Caco-2 (cell line): ENCODE data around the gene RAC3. TPM values are rescaled to one million over a fixed set of nuclear protein-coding genes. Genes with fewer than 3 reads are reported as not detected.

Source experiments
- BruUV-seq: library from RNA; stranded (reverse); fragments of 400-500 nt; replicated peaks from 2 replicates; lab custom pipeline; 2021; lab: Mats Ljungman, UMichigan
- CTCF ChIA-PET: fragments of 300-600 bp; sonication (Branson Sonifier 250); formaldehyde crosslinking; loops from one replicate; lab custom pipeline; 2022; ENCODE audit warnings: antibody characterized with exemption; lab: Charles Lee
- POLR2A ChIA-PET: fragments of 300-600 bp; sonication (Branson Sonifier 250); formaldehyde crosslinking; loops from one replicate; lab custom pipeline; 2022; ENCODE audit warnings: antibody characterized with exemption; lab: Charles Lee
- DNase-seq, 2 experiments: peaks; one replicate each; pipeline versions ENCODE4 v3.0.0 to v3.0.0-alpha.2; 2020 to 2022
- H3K27me3 ChIP-seq: replicated peaks from 2 replicates; pipeline ENCODE4 v1.6.0; 2011; ENCODE audit warnings: low read length; ENCODE audit not compliant: control insufficient read depth, insufficient read depth
- H3K36me3 ChIP-seq: 2 replicates; pipeline ENCODE4 v1.5.1; 2011; ENCODE audit warnings: low read length; ENCODE audit not compliant: control insufficient read depth, insufficient read depth
- H3K4me1 ChIP-seq: fragments of 250-450 bp; sonication (Bioruptor Pico); 2 replicates; pipeline ENCODE4 v1.5.1; 2020; ENCODE audit warnings: mild to moderate bottlenecking
- H3K4me3 ChIP-seq: 2 replicates; pipeline ENCODE4 v1.5.1; 2011; ENCODE audit warnings: low read depth, mild to moderate bottlenecking, control low read depth, low read length
- H3K9me3 ChIP-seq: fragments of 250-450 bp; sonication (Bioruptor Pico); 2 replicates; pipeline ENCODE4 v1.5.1; 2020; ENCODE audit warnings: mild to moderate bottlenecking, moderate library complexity
- H3K27ac Mint-ChIP-seq: one replicate; pipeline ENCODE4 v1.8.0; 2022; ENCODE audit warnings: mixed read lengths; ENCODE audit not compliant: unreplicated experiment
- H3K27me3 Mint-ChIP-seq: one replicate; pipeline ENCODE4 v1.8.0; 2022; ENCODE audit warnings: mixed read lengths; ENCODE audit not compliant: insufficient read depth, unreplicated experiment
- H3K36me3 Mint-ChIP-seq: one replicate; pipeline ENCODE4 v1.8.0; 2022; ENCODE audit warnings: mild to moderate bottlenecking, mixed read lengths; ENCODE audit not compliant: insufficient read depth, unreplicated experiment
- H3K4me1 Mint-ChIP-seq: one replicate; pipeline ENCODE4 v1.8.0; 2022; ENCODE audit warnings: low read depth, mixed read lengths; ENCODE audit not compliant: unreplicated experiment
- H3K4me3 Mint-ChIP-seq: one replicate; pipeline ENCODE4 v1.8.0; 2022; ENCODE audit warnings: mild to moderate bottlenecking, moderate library complexity, mixed read lengths; ENCODE audit not compliant: unreplicated experiment
- H3K9me3 Mint-ChIP-seq: one replicate; pipeline ENCODE4 v1.8.0; 2022; ENCODE audit warnings: mixed read lengths; ENCODE audit not compliant: unreplicated experiment
- intact Hi-C: fragments of 100-400 bp; cut with micrococcal nuclease; formaldehyde crosslinking; loops from one replicate; pipeline ENCODE4 v1.10.0; 2022; ENCODE audit not compliant: unreplicated experiment
- total RNA-seq: library from RNA; stranded (reverse); gene quantifications from 2 replicates; pipeline ENCODE4 v1.2.3, GENCODE V29; 2022
- TF ChIP-seq, protein P1 (sequence below), 2 experiments: fragments of 200-600 bp in 1 of 2; IDR thresholded peaks; 1 replicate in 1 of 2; 2 replicates in 1 of 2; pipeline versions ENCODE4 v1.5.1 to v1.8.0; 2011 to 2022; ENCODE audit warnings: antibody characterized with exemption in 1 of 2, control low read depth in 1 of 2, inconsistent platforms in 1 of 2, low read depth in 1 of 2, low read length in 1 of 2, mild to moderate bottlenecking in 1 of 2, moderate library complexity in 1 of 2; ENCODE audit not compliant: insufficient read depth in 1 of 2, severe bottlenecking in 1 of 2, unreplicated experiment in 1 of 2

Gene RAC3
- total RNA-seq, 1 experiment from 2014 or later = 94.5 TPM

DNA sequence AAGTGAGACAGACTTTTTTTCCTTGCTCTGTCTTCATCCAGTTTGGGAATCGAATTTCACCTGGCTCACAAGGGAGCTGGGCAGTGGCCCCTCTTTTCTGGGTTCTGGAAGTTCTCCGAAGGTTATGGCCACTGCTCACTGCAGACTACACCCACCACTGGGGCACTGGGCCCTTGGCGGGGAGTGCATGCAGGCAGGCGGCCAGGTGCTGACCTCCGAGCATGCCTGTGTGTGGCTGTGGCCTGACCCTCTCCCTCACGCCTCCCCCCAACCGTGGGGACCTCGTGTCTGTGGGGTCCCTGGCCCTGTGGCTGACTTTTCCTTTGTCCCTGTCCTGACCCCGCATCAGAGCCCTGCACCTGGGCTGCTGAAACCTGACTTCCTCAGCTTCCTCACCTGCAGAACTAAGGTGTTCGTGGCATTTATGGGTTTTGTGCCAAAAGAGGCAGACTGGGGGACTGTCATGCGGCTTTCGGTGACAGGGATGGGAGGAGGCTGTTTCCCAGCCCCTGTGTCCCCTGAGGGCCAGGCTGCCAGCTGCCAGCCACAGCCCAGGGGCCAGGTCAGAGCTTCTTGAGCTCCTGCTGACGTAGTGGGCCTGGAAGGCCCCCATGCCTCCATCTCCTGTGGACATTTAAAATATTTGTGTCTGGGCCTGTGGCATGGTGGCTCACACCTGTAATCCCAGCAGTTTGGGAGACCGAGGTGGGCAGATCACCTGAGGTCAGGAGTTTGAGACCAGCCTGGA is 32.6 kb upstream of the RAC3 start:
- Mint-ChIP-seq H3K36me3 (peaks cover 9% of the 10 kb centered on the region), H3K4me1 (no peaks in the 10 kb centered on the region), H3K4me3 (no peak overlapping the region), H3K27me3 (no peaks in the 10 kb centered on the region), H3K27ac (no peak overlapping the region), H3K9me3 (no peaks in the 10 kb centered on the region)
- H3K36me3 ChIP-seq = no peaks in the 10 kb centered on the region; the same call in 1 of the 2 replicates
- no TSS peak for BruUV-seq
- intact Hi-C loops = no loop called here
- POLR2A ChIA-PET = no interaction called here
- H3K27me3 ChIP-seq = no peaks in the 10 kb centered on the region
- H3K4me3 ChIP-seq = no peak overlapping the region
- TF ChIP-seq, protein P1, sequence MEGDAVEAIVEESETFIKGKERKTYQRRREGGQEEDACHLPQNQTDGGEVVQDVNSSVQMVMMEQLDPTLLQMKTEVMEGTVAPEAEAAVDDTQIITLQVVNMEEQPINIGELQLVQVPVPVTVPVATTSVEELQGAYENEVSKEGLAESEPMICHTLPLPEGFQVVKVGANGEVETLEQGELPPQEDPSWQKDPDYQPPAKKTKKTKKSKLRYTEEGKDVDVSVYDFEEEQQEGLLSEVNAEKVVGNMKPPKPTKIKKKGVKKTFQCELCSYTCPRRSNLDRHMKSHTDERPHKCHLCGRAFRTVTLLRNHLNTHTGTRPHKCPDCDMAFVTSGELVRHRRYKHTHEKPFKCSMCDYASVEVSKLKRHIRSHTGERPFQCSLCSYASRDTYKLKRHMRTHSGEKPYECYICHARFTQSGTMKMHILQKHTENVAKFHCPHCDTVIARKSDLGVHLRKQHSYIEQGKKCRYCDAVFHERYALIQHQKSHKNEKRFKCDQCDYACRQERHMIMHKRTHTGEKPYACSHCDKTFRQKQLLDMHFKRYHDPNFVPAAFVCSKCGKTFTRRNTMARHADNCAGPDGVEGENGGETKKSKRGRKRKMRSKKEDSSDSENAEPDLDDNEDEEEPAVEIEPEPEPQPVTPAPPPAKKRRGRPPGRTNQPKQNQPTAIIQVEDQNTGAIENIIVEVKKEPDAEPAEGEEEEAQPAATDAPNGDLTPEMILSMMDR (IDR thresholded peaks at IDR 0.05; ENCODE audit: insufficient read depth in 1 of 2, low read depth in 1 of 2, low read length in 1 of 2, severe bottlenecking in 1 of 2, unreplicated experiment in 1 of 2) = no peak
- DNase-seq = no peak
- peaks cover 15% of the 10 kb centered on the region for H3K4me1 ChIP-seq
- H3K9me3 ChIP-seq = no peaks in the 10 kb centered on the region
- CTCF ChIA-PET = no interaction called here

DNA sequence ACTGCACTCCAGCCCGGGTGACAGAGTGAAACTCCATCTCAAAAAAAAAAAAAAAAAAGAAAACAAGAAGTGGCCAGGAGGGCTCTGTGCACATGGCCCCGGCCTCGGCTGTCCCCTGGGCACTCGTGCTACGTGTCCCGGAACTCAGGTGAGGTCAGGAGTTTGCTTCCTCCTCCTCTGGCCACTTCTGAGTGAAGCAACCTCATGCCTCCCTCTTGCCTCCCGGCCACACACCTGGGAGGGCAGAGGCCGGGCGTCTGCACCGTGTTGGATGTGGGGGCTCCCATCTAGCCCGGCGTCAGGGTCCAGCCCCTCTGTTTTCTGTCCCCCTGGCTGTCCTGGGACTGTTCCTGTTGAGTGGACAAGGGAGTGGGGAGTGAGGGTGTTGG is 31.9 kb upstream of the RAC3 start:
- Histone ChIP-seq H3K4me1 (peaks cover 19% of the 10 kb centered on the region), H3K4me3 (no peak overlapping the region)
- CTCF ChIA-PET = no interaction called here

GRCh38 chr17:81999976-82000802 is 31.3 kb upstream of the RAC3 start:
- CTCF ChIA-PET = no interaction called here
- H3K36me3 Mint-ChIP-seq = peaks cover 12% of the 10 kb centered on the region
- H3K27ac Mint-ChIP-seq = peak overlapping the region; percentile 70
- Histone ChIP-seq H3K36me3 (no peaks in the 10 kb centered on the region; the same call in 1 of the 2 replicates), H3K9me3 (no peaks in the 10 kb centered on the region), H3K4me3 (no peak overlapping the region), H3K27me3 (no peaks in the 10 kb centered on the region), H3K4me1 (peaks cover 19% of the 10 kb centered on the region)
- intact Hi-C loops = no loop called here
- no peaks in the 10 kb centered on the region for H3K9me3 Mint-ChIP-seq
- POLR2A ChIA-PET = no interaction called here
- no peaks in the 10 kb centered on the region for H3K27me3 Mint-ChIP-seq
- TF ChIP-seq, protein P1 (IDR thresholded peaks at IDR 0.05; ENCODE audit: insufficient read depth in 1 of 2, low read depth in 1 of 2, low read length in 1 of 2, severe bottlenecking in 1 of 2, unreplicated experiment in 1 of 2) = no peak
- H3K4me1 Mint-ChIP-seq = no peaks in the 10 kb centered on the region
- no TSS peak for BruUV-seq
- DNase-seq = no peak
- no peak overlapping the region for H3K4me3 Mint-ChIP-seq

More for the DNA sequence above, 31.9 kb upstream of the RAC3 start:
- Mint-ChIP-seq H3K27ac (no peak overlapping the region), H3K4me1 (no peaks in the 10 kb centered on the region), H3K4me3 (no peak overlapping the region), H3K27me3 (no peaks in the 10 kb centered on the region), H3K9me3 (no peaks in the 10 kb centered on the region), H3K36me3 (peaks cover 12% of the 10 kb centered on the region)
- H3K36me3 ChIP-seq = no peaks in the 10 kb centered on the region; the same call in 1 of the 2 replicates
- no TSS peak for BruUV-seq
- DNase-seq = no peak
- TF ChIP-seq, protein P1 (IDR thresholded peaks at IDR 0.05; ENCODE audit: insufficient read depth in 1 of 2, low read depth in 1 of 2, low read length in 1 of 2, severe bottlenecking in 1 of 2, unreplicated experiment in 1 of 2) = no peak
- intact Hi-C loops = no loop called here
- H3K27me3 ChIP-seq = no peaks in the 10 kb centered on the region
- POLR2A ChIA-PET = no interaction called here
- H3K9me3 ChIP-seq = no peaks in the 10 kb centered on the region
